ENCODE results near the gene UBXN10. TPM values are rescaled to one million over a fixed set of nuclear protein-coding genes. Genes with fewer than 3 reads are reported as not detected.

UBXN10 gene
- total RNA-seq, 1 donor from 2014 or later: 0.09 TPM

DNA sequence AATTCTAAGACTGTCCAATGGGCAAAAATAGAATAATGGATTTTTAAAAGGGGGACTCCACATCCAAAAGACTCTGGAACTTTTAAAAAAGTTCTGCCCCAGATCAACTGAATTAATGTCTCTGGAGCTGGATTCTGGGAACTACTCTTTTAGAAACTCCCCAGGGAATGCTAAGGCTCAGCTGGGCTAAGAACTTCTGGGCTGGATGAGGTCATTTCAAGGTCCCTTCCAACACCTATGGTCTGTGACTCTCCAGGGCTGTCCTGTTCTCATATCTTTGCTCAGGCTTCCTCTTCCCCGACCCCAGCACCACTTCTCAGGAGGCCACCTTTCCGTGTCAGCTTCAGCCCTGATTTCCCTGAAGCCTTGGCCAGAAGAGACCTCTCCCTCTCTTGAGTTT, 13.9 kb downstream of the UBXN10 start:
- Histone ChIP-seq H4K20me1 (ENCODE audit: insufficient read depth, low read length) (no peaks in the 10 kb centered on the region), H3K4me1 (ENCODE audit: insufficient read depth, low read length) (no peaks in the 10 kb centered on the region), H3K4me2 (ENCODE audit: low read length) (no peak overlapping the region), H3K27me3 (ENCODE audit: insufficient read depth, low read length) (peaks cover 45% of the 10 kb centered on the region), H3K9ac (ENCODE audit: low read length) (no peak overlapping the region), H3K79me2 (ENCODE audit: insufficient read depth, low read length) (no peaks in the 10 kb centered on the region), H3K27ac (ENCODE audit: low read depth, low read length) (no peak overlapping the region), H3K9me3 (ENCODE audit: insufficient read depth, low read depth, low read length) (no peaks in the 10 kb centered on the region), H3K4me3 (ENCODE audit: insufficient read depth, low read depth, low read length) (no peak overlapping the region), H3K36me3 (ENCODE audit: insufficient read depth, low read length) (no peaks in the 10 kb centered on the region), H2AFZ (ENCODE audit: low read depth, low read length) (no peak overlapping the region)
- Mint-ChIP-seq H3K27me3 (ENCODE audit: low read depth, unreplicated experiment) (peaks cover 62% of the 10 kb centered on the region), H3K27ac (ENCODE audit: unreplicated experiment) (no peak overlapping the region), H3K4me3 (ENCODE audit: unreplicated experiment) (no peak overlapping the region), H3K36me3 (ENCODE audit: low read depth, unreplicated experiment) (peaks cover 3% of the 10 kb centered on the region), H3K9me3 (ENCODE audit: unreplicated experiment) (peaks cover 2% of the 10 kb centered on the region), H3K4me1 (ENCODE audit: low read depth, unreplicated experiment) (no peaks in the 10 kb centered on the region)
- no peak for FAIRE-seq
- DNase-seq (ENCODE audit: low read depth): no peak
- TF ChIP-seq EZH2 (IDR thresholded peaks at IDR 0.05; ENCODE audit: insufficient read depth, low read length): no peak
- TF ChIP-seq, protein P1, sequence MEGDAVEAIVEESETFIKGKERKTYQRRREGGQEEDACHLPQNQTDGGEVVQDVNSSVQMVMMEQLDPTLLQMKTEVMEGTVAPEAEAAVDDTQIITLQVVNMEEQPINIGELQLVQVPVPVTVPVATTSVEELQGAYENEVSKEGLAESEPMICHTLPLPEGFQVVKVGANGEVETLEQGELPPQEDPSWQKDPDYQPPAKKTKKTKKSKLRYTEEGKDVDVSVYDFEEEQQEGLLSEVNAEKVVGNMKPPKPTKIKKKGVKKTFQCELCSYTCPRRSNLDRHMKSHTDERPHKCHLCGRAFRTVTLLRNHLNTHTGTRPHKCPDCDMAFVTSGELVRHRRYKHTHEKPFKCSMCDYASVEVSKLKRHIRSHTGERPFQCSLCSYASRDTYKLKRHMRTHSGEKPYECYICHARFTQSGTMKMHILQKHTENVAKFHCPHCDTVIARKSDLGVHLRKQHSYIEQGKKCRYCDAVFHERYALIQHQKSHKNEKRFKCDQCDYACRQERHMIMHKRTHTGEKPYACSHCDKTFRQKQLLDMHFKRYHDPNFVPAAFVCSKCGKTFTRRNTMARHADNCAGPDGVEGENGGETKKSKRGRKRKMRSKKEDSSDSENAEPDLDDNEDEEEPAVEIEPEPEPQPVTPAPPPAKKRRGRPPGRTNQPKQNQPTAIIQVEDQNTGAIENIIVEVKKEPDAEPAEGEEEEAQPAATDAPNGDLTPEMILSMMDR (IDR thresholded peaks at IDR 0.05; ENCODE audit: insufficient read depth, low read depth, low read length): no peak

- Mint-ChIP-seq H3K27me3 (ENCODE audit: low read depth, unreplicated experiment) (peaks cover 58% of the 10 kb centered on the region), H3K36me3 (ENCODE audit: low read depth, unreplicated experiment) (peaks cover 3% of the 10 kb centered on the region), H3K4me1 (ENCODE audit: low read depth, unreplicated experiment) (no peaks in the 10 kb centered on the region), H3K27ac (ENCODE audit: unreplicated experiment) (no peak overlapping the region), H3K9me3 (ENCODE audit: unreplicated experiment) (peaks cover 2% of the 10 kb centered on the region), H3K4me3 (ENCODE audit: unreplicated experiment) (no peak overlapping the region)
- Histone ChIP-seq H3K4me1 (ENCODE audit: insufficient read depth, low read length) (no peaks in the 10 kb centered on the region), H3K27ac (ENCODE audit: low read depth, low read length) (no peak overlapping the region), H3K4me2 (ENCODE audit: low read length) (no peak overlapping the region), H3K9me3 (ENCODE audit: insufficient read depth, low read depth, low read length) (no peaks in the 10 kb centered on the region), H3K36me3 (ENCODE audit: insufficient read depth, low read length) (no peaks in the 10 kb centered on the region), H3K4me3 (ENCODE audit: insufficient read depth, low read depth, low read length) (no peak overlapping the region), H4K20me1 (ENCODE audit: insufficient read depth, low read length) (no peaks in the 10 kb centered on the region), H3K9ac (ENCODE audit: low read length) (no peak overlapping the region), H3K27me3 (ENCODE audit: insufficient read depth, low read length) (peaks cover 45% of the 10 kb centered on the region), H2AFZ (ENCODE audit: low read depth, low read length) (no peak overlapping the region), H3K79me2 (ENCODE audit: insufficient read depth, low read length) (no peaks in the 10 kb centered on the region)
- no peak for DNase-seq (ENCODE audit: low read depth)
- TF ChIP-seq, protein P1 (IDR thresholded peaks at IDR 0.05; ENCODE audit: insufficient read depth, low read depth, low read length): no peak
- no peak for TF ChIP-seq EZH2 (IDR thresholded peaks at IDR 0.05; ENCODE audit: insufficient read depth, low read length)
- no peak for FAIRE-seq
Measured at GRCh38 chr1:20200966-20201365, 15.1 kb downstream of the UBXN10 start.

- H3K4me3 Mint-ChIP-seq (ENCODE audit: unreplicated experiment): no peak overlapping the region
- peaks cover 45% of the 10 kb centered on the region for H3K27me3 ChIP-seq (ENCODE audit: insufficient read depth, low read length)
- peaks cover 3% of the 10 kb centered on the region for H3K36me3 Mint-ChIP-seq (ENCODE audit: low read depth, unreplicated experiment)
Measured at GRCh38 chr1:20202166-20202565, 16.3 kb downstream of the UBXN10 start.

More at GRCh38 chr1:20202166-20202565, 16.3 kb downstream of the UBXN10 start:
- Histone ChIP-seq H3K27ac (ENCODE audit: low read depth, low read length) (no peak overlapping the region), H3K4me1 (ENCODE audit: insufficient read depth, low read length) (no peaks in the 10 kb centered on the region), H3K36me3 (ENCODE audit: insufficient read depth, low read length) (no peaks in the 10 kb centered on the region), H3K4me2 (ENCODE audit: low read length) (no peak overlapping the region), H3K9me3 (ENCODE audit: insufficient read depth, low read depth, low read length) (no peaks in the 10 kb centered on the region), H3K79me2 (ENCODE audit: insufficient read depth, low read length) (no peaks in the 10 kb centered on the region), H3K4me3 (ENCODE audit: insufficient read depth, low read depth, low read length) (no peak overlapping the region), H3K9ac (ENCODE audit: low read length) (no peak overlapping the region), H4K20me1 (ENCODE audit: insufficient read depth, low read length) (no peaks in the 10 kb centered on the region), H2AFZ (ENCODE audit: low read depth, low read length) (no peak overlapping the region)
- DNase-seq (ENCODE audit: low read depth) (no peak), FAIRE-seq (no peak)
- Mint-ChIP-seq H3K27me3 (ENCODE audit: low read depth, unreplicated experiment) (peaks cover 63% of the 10 kb centered on the region), H3K9me3 (ENCODE audit: unreplicated experiment) (peaks cover 2% of the 10 kb centered on the region), H3K27ac (ENCODE audit: unreplicated experiment) (no peak overlapping the region), H3K4me1 (ENCODE audit: low read depth, unreplicated experiment) (no peaks in the 10 kb centered on the region)
- TF ChIP-seq EZH2 (IDR thresholded peaks at IDR 0.05; ENCODE audit: insufficient read depth, low read length): no peak
- TF ChIP-seq, protein P1 (IDR thresholded peaks at IDR 0.05; ENCODE audit: insufficient read depth, low read depth, low read length): no peak

Data from astrocyte (in vitro differentiated cells and primary cell).